ENCODE measurements around the gene CSMD2. TPM values are rescaled to one million over a fixed set of nuclear protein-coding genes. Genes with fewer than 3 reads are reported as not detected.

The CSMD2 gene
- total RNA-seq, 6 experiments from 2014 or later, result under 0.01 to 0.19 (median 0.09) TPM; not detected in 1

DNA sequence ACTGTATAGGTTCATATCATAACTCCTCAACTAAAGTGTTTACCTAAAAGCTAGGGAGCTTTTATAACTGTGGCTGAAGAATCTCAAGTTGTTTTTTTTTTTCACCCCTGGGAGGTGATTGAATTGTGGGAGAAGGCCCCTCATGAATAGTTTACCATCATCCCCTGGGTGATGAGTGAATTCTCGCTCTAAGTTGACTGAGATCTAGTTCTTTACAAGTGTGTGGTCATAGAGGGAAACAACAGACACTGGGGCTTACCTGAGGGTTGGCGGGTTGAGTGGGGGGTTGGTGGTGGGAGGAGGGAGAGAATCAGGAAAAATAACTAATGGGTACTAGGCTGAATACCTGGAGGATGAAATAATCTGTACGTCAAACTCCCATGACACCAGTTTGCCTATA, 700.5 kb downstream of the CSMD2 start:
- DNase-seq (no peak), ATAC-seq (no peak)
- intact Hi-C loops (cut with DNase I), result loop anchor here in 1 of 2 donors (10.0 kb wide), 1 partner anchor 170 kb away; no protein-coding TSS in a partner anchor
- H3K4me3 ChIP-seq, result no peak overlapping the region
- TF ChIP-seq, protein P1, sequence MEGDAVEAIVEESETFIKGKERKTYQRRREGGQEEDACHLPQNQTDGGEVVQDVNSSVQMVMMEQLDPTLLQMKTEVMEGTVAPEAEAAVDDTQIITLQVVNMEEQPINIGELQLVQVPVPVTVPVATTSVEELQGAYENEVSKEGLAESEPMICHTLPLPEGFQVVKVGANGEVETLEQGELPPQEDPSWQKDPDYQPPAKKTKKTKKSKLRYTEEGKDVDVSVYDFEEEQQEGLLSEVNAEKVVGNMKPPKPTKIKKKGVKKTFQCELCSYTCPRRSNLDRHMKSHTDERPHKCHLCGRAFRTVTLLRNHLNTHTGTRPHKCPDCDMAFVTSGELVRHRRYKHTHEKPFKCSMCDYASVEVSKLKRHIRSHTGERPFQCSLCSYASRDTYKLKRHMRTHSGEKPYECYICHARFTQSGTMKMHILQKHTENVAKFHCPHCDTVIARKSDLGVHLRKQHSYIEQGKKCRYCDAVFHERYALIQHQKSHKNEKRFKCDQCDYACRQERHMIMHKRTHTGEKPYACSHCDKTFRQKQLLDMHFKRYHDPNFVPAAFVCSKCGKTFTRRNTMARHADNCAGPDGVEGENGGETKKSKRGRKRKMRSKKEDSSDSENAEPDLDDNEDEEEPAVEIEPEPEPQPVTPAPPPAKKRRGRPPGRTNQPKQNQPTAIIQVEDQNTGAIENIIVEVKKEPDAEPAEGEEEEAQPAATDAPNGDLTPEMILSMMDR (IDR thresholded peaks at IDR 0.05), result no peak
- no peak for TF ChIP-seq POLR2A (IDR thresholded peaks at IDR 0.05)
- no peaks in the 10 kb centered on the region for H3K9me3 ChIP-seq
- H3K27ac ChIP-seq, result no peak overlapping the region
- H3K4me1 ChIP-seq, result no peaks in the 10 kb centered on the region
- 54% methylated on average over 3 of the region's 3 CpGs for WGBS (ENCODE audit: insufficient coverage, low coverage, low lambda C conversion rate, missing lambda C conversion rate)
- no peaks in the 10 kb centered on the region for H3K27me3 ChIP-seq
- H3K36me3 ChIP-seq, result no peaks in the 10 kb centered on the region

Small RNAs within 50 kb of the gene (small RNA-seq; reads per million reads assigned to genes)
- gene RNA5SP42, result 0.10 to 2.5 reads per million in 2 experiments

Other genes starting within 250 kb of the CSMD2 start
- not detected for gene C1orf94, start 11.7 kb upstream of the CSMD2 start, total RNA-seq